Skin of body (tissue), 2 donors: Measurements from ENCODE around the gene SLC6A20. TPM values are rescaled to one million over a fixed set of nuclear protein-coding genes. Genes with fewer than 3 reads are reported as not detected.
A peak's percentile ranks its signal among the peaks of the same experiment; 100 is the strongest.

Experiments
- DNase-seq: peaks from one replicate; lab custom pipeline; 2025; lab: John Stamatoyannopoulos, UW
- total RNA-seq: library from RNA; depleted of rRNA; stranded (reverse); fragments of >200 nt; gene quantifications from one replicate; pipeline ENCODE4 v1.2.3, GENCODE V29; 2014

The SLC6A20 gene
- total RNA-seq = 0.39 TPM

GRCh38 chr3:45795882-45796765 lies at the start of gene SLC6A20:
Gene SLC6A20, minus strand, starts transcription at chr3:45796536. Its CDS starts 117 bp downstream, at chr3:45796419.
- DNase-seq = no peak

- no peak for DNase-seq
Measured at GRCh38 chr3:45844616-45845015, 48.3 kb upstream of the SLC6A20 start.

- no peak for DNase-seq
Measured at GRCh38 chr3:45842851-45843625, 46.7 kb upstream of the SLC6A20 start.

GRCh38 chr3:45841757-45842491 lies 45.6 kb upstream of the SLC6A20 start, which contains the start of gene LZTFL1:
Gene LZTFL1, minus strand, starts transcription at chr3:45842119. Its CDS starts 128 bp downstream, at chr3:45841991.
- DNase-seq = peak; percentile 98

GRCh38 chr3:45841420-45841756 lies 45.1 kb upstream of the SLC6A20 start:
- peak; percentile 7 for DNase-seq

GRCh38 chr3:45838466-45838865 lies 42.1 kb upstream of the SLC6A20 start:
- no peak for DNase-seq

GRCh38 chr3:45832699-45833098 lies 36.4 kb upstream of the SLC6A20 start:
- no peak for DNase-seq

GRCh38 chr3:45830121-45830520 lies 33.8 kb upstream of the SLC6A20 start:
- no peak for DNase-seq

GRCh38 chr3:45826908-45827307 lies 30.6 kb upstream of the SLC6A20 start:
- no peak for DNase-seq

GRCh38 chr3:45826321-45826720 lies 30.0 kb upstream of the SLC6A20 start:
- DNase-seq = no peak

GRCh38 chr3:45821127-45821526 lies 24.8 kb upstream of the SLC6A20 start:
- DNase-seq = no peak

- DNase-seq = no peak
Measured at GRCh38 chr3:45819543-45819942, 23.2 kb upstream of the SLC6A20 start.

- no peak for DNase-seq
Measured at GRCh38 chr3:45817831-45818522, 21.6 kb upstream of the SLC6A20 start.

GRCh38 chr3:45816544-45816943 lies 20.2 kb upstream of the SLC6A20 start:
- no peak for DNase-seq

- no peak for DNase-seq
Measured at GRCh38 chr3:45814322-45814721, 18.0 kb upstream of the SLC6A20 start.

GRCh38 chr3:45807681-45808540 lies 11.6 kb upstream of the SLC6A20 start:
- DNase-seq = no peak

GRCh38 chr3:45807133-45807532 lies 10.8 kb upstream of the SLC6A20 start:
- DNase-seq = no peak

- no peak for DNase-seq
Measured at GRCh38 chr3:45806072-45806471, 9.7 kb upstream of the SLC6A20 start.

- DNase-seq = no peak
Measured at GRCh38 chr3:45803252-45803935, 7.1 kb upstream of the SLC6A20 start.

- DNase-seq = no peak
Measured at GRCh38 chr3:45802146-45802545, 5.8 kb upstream of the SLC6A20 start.
